Hematopoietic multipotent progenitor cell treated with erythropoietin and hydrocortisone succinate and interleukin-3 and kit ligand, for 6 days (in vitro differentiated cells): ENCODE data around the gene SAMD4A.

Source experiments
- DNase-seq: peaks from one replicate; pipeline ENCODE4 v3.0.0-alpha.2; 2015

Gene SAMD4A

DNA sequence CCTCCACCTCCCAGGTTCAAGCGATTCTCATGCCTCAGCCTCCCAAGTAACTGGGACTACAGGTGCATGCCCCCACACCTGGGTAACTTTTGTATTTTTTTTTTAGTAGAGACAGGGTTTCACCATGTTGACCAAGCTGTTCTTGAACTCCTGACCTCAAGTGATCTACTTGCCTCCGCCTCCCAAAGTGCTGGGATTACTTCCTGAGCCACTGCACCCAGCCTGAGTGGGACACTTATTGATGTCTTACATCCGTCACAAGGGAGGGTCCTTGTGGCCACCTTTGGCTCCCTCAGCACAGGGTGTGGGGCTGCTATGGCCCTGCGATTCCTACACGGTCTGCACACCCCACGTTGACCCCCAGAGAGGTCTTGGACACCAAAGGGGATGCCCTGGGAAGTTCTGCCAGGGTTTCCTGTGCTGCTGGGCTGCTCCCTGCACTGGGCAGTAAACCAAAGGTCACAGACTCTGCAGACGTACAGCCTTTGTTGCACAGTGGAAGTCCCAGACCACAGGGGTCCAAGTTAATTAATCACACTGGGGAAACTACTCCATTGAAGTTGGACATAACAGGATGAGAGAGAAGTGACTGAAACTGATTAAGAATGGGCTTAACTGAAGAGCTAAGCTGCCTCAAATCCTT is 95.7 kb downstream of the SAMD4A start:
- no peak for DNase-seq

DNA sequence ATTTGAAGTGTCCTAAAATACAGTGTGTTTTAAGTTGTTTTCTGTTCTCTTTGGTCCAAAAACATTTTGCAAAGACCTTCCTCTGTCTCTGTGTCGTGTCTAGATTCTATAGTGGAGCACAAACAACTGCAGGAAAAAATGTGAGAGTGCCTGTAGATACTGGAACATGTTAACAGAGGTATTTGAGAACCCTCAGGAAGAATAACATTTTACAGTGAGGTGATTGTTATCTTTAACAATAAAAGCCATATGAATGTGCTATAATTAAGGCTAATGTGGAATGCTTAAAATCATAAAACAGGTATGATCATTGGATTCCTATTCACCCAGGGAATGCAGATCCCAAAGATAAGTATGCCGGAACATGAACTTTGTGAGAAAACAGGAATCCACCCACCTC is 98.0 kb downstream of the SAMD4A start:
- no peak for DNase-seq

DNA sequence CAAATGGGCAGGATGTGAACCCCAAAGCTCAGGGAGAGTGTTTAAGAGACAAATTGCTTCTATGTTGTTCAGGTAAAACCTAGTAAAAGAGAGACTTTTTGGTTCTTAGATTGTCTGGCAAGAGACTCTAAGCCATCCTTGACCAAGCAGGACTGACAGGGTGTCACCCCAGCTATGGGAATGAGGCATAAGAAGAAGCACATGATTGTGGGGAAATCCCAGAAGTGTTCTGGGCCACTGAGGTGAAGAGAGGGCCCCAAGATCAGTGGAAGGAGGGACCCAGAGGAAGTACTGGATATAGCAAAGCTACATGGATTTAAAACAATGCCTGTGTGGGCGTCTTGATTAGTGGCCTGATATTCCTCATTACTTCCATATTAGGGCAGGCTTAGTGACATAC is 99.0 kb downstream of the SAMD4A start:
- DNase-seq, result no peak

DNA sequence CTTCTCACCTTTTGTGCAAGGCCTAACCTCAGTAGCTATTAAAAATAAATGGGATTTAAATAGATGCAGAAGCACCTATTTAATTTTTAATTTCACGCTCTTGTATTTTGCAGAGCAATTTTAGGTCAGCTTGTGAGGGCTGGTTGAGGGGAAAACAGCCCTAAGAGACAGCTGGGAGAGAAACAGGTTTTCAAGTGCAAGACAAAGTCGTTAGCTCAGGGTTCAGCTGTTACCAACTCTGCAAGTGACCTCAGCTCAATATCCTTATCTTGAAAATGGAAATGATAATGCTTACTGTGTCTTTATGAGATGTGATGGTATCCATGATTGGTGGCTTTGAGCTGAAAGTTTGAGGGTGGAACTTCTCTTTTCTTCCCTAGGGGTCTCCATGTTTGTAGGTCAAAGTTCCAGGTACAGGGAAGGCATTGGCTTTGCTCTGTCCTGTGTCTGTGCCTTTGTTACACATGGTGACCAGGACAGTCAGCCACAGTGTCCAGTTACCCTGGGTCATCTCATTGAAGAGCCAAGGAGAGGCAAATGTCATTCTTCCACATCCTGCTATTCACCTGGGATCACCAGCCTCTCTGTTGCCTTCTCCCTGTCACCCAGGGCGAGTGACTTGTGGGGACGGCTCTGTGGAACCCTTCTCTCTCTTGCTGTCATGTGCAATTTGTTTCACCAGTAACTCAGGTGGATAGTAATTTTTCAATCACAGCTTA is 100.3 kb downstream of the SAMD4A start:
- no peak for DNase-seq

DNA sequence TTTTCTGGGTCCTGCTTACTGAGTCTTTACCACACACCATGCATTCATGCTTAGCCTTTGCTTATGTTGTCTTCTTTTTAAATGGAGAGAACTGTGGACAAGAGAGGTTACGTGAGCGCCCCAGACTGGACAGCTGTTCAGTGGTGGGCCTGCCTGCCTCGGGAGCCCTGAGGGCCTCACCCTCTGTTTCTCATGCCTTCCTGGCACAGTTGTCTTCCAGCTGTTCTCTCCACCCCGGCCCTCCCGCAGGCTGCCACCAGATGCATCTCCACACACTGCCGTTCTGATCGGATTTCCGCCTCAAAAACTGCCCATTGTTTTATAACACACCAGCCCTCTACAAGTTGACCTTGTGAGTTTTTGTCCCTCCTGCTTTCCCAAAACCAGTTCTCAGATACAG is 100.8 kb downstream of the SAMD4A start:
- no peak for DNase-seq

DNA sequence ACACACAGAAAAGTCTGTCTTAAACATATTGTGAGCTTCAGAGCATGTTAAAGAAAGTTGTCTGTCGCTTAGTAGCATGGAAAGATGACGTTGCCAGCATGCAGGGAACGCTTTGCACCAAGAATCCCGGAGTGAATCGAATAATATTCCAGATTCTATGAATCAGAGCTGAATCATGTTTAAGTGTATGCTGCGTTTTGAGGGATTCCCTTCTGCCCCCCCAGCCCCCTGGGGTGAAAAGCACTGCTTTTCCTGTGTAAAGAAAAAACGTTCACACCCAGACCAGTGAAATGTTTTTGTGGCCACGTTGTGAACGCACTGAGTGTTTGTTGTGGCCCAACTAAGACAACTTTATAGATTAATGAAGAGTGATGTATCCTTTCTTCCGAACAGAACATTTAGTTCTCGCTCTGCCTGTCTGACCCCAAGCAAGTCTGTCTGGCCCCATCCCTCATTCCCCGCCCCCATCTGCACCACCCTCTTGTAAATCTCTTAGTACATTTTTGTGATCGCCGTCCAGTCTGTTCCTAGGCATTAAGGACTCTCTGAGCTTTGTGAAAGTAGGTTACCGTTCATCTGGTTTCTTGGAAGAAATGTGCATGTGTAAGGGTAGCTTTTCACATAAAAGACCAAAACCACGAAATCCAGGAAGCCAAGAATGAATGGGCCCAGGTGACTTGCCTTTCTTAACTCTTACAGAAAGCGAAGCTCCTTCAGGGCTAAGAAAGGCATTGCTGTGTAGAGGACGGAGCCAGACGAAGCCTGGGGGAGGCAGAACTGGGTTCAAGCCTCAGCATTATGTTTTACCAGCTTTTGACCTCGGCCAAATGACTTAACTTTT is 103.0 kb downstream of the SAMD4A start:
- DNase-seq, result no peak

DNA sequence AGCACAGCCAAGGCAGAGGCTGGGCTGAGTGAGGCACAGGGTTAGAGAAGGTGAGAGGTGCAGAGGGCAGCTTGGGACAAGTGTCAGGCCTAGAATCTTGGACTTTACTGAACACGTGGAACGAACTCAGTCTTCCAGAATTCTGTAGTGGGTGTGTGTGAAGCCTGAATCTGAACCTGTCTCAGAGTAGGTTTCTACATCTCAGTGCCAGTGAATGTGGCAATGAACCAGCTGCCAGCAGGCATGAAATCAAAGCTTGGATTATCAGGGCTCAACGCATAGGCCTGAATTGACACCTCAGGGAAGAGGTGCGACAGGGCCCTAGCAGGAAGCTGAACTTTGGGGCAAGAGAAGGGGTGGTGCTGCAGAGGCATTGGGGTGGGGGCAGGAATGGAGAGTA is 104.6 kb downstream of the SAMD4A start:
- DNase-seq, result no peak

DNA sequence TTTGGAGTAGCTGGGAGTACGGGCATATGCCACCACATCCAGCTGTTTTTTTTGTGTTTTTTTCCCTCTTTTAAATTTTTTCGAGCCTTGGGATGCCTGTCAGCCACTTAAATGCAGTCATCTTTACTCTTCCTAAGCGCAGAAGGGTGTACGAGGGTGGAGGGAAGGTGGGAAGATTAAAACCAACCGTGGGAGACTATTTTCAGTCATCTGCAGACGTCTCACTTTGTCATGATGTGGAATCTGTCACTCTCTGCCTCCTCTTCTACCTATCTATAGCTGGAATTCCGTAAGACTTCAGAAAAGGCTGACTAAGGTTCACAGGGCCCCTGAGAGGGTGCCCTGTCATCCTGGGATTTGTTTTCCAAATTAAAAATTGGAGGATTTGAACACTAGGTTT is 105.3 kb downstream of the SAMD4A start:
- no peak for DNase-seq

DNA sequence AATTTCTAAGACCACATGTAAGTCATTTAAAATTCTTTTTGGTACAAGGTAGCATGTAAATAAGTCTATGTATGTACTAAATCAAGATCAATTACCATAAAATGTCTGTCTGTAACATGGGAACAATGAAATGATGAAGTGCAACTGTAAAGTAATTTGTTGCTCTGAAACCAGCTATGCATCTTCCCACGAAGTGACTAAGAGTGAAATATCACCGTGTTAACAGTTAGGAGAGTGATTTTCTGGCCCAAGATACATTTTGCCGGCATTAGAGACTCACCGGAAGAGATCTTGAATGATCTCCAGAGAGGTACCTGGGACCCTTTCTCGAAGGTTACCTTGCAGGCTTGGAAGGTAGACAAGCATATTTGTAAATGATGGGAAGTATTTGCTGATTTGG is 105.8 kb downstream of the SAMD4A start:
- DNase-seq, result no peak

DNA sequence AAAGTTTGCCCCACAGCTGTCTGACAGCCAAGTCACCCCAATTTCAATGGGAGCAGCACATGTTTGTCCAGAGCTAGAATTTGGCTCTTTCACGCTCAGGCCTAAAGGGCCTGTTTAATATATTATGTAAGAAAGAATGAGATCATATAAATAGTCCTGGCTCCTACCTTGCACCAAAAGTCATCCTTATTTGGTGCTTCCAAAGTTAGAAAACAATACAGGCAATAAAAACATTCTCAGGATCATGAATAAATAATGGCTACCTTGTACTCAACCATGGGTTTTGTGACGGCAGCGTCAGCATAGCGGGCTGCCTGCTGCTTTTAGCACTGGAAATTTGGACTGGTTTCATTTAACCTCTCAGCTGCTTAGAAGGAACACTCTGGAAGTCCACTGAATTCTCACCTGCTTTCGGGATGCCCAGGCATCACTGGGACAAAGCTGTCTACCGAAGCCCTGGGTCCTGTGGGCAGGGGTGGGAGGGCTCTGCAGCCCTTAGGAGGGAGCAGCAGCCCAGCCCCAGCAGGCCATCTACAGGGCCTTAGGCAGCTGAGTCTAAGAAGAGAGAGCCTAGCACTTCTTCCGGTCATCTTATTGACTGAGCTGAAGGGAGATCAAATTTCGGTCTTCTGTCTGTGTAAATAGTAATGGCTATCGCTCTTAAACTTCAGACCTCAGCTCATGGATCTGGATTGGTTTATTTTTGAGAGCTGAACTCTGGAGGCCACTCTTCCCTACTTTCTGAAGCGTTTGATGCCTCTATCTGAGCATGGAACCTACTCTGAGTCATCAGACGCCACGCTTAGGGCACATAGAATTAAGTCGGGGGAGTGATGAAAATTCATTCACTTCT is 106.5 kb downstream of the SAMD4A start:
- DNase-seq, result no peak

DNA sequence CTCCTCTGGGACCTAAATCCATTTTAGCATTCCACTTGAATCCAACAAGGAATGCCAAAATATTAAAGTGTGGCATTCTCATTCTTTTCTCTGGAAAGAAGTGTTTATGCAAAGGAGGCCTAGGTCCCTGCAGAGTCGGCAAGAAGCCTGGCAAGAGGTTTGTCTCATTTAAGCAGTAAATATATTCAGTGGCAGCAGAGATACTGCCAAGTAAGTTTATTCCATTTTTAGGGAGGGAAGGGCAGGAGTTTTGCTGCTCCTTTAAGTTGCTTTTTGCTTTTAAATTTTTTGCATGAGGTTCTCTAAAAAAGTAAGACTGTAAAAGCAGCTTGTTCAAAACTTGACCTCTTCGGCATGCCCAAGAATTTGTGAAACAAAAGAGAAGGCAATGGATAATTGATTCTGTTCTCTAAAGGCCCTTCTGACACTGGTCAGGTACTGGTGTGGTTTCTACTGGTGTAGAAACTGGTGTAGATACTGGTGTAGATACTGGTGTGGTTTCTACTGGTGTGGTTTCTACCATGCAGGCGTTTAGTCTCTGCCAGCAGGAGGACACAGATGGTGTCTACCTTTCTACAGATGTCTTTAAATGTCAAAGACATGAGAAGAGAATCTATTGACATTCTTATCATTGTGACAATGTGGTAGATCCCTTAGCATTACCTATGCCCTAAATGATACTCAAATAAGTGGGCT is 107.3 kb downstream of the SAMD4A start:
- no peak for DNase-seq

DNA sequence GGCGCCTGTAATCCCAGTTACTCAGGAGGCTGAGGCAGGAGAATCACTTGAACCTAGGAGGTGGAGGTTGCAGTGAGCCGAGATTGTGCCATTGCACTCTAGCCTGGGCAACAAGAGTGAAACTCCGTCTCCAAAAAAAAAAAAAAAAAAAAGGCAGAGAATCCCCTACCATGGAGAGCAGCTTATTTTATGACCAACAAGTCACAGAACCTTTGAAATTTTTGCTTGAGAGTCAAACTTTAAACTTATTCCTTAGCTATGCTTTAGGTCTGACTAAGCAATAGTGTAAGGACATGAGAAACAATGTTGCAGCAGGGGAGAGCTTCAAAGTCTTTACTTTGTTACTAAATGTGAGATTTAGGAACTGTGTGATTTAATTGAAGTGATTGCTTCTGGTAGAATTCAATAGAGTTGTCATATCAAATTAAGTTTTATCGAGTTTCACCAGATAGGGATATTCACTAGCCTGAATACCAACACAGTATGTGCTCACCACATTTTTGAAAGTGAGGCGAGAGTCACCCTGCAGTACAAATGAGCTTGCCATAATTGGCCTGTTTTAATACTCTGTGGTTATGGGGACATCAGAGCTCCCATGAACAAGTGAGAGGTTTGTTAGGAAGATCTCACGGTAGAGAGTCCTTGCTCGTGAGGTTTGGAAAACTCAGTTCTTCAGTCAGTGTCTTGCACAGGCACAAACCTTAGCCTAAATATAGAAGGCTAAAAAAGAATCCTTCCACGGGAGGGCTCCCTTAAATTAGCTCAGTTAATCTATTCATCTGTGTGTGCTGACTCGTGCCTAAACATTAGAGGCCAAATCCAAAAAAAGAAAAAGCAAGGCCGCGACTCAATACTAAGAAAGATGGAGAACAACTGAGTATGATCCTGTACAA is 108.6 kb downstream of the SAMD4A start:
- DNase-seq, result no peak

DNA sequence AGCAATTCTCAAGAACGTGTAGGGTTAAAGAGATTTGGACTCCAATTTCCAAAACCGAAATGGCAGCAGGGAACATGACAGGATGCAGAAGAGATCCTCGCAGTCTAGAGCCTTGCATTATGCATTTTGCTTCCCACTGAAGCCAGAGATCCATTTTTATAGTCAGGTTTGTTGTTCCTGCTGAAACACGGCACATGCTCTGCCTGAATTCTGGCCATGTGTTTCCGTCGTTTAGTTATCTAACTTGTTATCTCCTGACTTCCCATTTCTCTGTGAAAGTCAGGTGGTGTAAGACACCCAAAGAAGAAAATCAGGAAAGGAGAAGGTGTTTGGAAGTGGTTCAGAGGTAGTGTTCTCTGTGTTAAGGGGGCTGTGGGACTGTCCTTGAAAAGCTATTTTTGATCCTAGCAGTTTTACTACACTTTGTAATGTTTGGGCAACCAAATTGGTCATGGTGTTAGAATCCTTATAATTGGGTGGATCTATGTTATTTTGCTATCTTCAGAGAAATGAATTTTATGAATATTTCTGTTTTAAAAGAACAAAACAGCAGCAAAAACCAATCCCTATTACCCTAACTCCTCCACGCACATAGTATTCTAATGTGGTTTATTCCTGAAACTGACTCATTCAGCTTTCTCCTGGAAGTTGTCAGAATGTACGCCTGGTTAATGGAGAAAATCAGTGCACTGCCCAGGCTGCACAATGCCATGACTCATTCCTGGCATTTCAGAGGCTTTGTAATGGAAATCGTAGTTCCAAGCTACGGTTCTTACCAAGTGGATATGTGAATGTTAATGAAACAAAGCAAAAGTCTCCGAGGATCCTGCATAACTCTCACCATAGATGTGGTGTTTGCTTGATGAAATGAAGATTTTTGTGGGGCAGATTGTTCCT is 110.1 kb downstream of the SAMD4A start:
- DNase-seq, result no peak

DNA sequence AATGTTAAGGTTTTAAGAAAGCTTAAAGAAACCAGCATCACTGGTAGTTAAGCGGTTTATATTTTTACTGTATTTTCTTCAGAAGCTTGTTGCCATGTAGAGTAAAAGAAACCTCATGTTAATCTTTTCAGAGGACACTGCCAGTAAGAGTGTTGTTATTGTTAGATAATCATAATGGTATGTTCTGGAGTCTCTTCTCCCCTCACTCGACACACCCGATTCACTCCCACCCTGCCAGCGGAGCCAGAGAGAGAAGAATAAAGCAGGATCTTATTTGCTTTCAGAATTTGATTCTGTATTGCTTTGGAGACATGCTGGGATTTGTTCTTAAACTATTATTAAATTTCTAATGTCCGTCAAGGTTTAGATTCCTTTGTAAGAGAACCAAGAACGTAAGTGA is 113.7 kb downstream of the SAMD4A start:
- DNase-seq, result no peak

DNA sequence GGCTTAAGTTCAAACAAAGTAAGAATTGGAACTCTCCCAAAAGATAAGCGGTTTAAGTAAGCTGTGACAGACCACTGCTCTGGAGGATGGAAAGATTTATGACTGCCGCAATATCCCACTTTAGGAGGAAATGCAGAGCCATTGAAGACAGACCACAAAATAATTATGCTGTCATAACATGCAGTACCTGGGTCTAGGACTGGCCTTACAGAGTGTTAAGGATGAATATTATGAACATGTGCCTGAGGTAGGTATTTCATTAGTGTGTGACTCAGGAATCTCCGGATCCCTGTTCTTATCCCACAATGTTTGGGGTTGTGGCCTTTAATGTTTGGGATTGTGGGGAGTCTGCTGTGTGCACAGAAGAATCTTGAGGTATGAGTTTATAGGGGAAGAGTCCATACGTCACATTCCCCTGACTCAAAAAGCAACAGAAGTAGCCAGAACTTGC is 114.9 kb downstream of the SAMD4A start:
- DNase-seq, result peak; percentile 50

DNA sequence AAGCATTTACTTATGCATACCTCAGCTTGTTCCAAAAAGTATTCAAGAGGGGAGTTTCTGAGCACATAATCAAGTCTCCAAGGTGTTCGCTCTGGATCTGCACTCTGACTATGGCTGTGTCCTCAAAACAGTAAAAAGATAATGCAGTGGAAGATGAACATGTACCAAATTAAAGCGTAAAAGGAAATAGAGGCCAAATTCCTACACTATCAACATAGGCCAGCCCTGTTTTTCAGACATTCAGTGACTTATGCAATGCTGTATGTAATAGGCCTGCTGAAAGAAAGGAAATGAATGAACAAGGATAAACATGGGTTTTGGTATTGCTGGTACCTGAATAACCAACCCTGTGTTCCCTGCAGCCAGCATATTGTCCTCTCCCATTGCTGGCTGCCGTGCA is 115.7 kb downstream of the SAMD4A start:
- DNase-seq, result no peak

DNA sequence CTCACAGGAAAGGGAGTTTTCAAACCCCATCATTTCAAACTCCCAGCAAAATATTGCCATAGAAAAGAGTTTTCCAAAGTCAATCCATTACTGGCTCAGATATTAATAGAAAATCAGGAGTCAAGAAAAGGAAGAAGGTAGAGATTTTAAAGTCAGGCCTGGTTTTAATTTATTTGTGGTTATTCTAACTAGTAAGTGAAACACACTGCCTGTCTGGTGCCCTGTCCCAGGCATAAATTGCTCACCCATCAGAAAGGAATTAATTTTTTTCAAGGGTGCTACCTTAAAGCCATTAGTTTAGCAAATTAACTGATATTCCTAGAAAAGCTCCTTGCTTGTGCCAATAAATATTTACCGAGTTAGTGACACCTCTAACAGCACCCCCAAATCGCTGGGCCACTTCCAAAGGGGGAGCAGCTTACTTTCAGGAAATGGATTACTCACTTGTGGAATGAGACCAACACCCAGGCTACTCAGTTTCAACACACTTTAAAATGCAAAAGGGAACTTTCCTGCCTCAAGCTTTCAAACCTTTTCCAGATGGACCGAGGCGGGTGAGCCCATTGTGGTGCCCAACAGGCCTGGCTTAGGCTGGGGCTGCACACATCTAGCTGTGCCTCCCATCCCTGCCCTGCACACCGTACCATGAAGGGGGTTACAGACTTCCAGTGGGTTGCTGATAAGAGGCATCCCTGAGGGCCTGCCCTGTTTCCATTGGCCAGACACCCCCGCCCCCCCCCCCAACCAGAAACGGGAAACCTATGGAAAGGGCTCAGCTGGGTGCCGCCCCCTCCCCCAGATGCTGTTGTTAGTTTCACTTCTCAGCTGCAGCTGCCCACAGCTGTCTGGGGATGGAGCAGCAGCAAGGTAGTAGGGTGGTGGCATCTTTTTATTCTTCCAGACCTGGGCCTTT is 117.2 kb downstream of the SAMD4A start:
- DNase-seq, result no peak

DNA sequence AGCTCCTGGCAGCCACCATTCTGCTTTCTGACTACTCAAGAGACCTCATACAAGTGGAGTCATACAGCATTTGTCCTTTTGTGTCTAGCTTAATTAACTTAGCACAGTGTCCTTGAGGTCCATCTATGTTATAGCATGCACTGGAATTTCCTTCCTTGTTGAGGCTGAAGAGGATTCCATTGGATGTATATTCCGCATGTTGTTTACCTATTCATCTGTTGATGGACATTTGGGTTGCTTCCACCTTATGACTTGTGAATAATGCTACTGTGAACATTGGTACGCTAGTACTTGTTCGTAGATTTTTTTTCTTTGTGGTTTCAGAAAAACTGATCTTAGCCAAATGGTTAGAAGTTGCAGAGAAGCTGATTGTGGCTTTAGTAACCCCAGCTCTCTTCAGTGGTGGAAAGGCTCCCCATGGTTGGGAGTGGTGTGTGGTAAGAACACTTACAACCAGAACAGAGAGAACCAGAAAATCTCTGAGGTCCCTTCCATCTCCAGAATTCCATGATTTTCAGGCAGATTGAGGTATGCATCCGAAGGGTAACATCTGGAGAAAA is 118.4 kb downstream of the SAMD4A start:
- no peak for DNase-seq
